ENCODE data around the gene VPREB3.

The VPREB3 gene

DNA sequence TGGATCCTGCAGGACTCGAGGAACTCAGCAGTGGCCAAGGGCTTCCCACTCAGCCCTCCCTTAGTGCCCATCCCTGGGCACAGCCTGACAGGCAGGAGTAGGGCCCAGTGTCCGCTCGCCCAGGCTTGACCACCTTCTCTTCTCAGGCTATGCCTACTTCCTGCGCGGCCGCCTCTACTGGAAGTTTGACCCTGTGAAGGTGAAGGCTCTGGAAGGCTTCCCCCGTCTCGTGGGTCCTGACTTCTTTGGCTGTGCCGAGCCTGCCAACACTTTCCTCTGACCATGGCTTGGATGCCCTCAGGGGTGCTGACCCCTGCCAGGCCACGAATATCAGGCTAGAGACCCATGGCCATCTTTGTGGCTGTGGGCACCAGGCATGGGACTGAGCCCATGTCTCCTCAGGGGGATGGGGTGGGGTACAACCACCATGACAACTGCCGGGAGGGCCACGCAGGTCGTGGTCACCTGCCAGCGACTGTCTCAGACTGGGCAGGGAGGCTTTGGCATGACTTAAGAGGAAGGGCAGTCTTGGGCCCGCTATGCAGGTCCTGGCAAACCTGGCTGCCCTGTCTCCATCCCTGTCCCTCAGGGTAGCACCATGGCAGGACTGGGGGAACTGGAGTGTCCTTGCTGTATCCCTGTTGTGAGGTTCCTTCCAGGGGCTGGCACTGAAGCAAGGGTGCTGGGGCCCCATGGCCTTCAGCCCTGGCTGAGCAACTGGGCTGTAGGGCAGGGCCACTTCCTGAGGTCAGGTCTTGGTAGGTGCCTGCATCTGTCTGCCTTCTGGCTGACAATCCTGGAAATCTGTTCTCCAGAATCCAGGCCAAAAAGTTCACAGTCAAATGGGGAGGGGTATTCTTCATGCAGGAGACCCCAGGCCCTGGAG, 29.3 kb upstream of the VPREB3 start:
- no peak for DNase-seq

DNA sequence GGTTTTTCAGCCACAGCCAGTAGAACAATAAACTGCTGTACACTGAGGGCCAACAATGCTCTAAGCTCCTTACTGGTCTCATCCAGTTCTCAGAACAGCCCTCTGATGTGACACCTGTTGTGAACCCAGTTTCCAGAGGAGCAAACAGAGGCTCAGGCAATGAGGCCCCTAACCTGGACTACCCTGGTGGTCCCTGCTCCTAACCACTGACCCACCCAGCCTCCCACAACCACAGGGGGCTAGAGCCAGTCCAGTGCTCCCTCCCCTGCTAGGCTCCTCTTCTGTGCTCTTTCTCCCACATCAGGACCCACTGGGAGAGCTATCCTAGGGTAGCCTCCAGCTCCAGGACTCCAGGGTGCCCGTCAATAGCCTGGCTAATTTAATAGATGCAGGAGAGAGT, 28.5 kb upstream of the VPREB3 start:
- no peak for DNase-seq

DNA sequence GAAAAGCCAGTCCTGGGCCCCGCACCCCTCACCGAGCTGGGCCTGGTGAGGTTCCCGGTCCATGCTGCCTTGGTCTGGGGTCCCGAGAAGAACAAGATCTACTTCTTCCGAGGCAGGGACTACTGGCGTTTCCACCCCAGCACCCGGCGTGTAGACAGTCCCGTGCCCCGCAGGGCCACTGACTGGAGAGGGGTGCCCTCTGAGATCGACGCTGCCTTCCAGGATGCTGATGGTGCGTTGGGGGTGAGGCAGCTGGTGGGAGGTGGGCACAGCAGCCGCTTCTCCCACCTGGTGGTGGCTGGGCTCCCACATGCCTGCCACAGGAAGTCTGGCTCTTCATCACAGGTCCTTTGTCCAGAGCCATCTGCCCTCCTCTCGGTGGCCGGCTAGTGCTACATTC, 28.0 kb upstream of the VPREB3 start:
- no peak for DNase-seq

DNA sequence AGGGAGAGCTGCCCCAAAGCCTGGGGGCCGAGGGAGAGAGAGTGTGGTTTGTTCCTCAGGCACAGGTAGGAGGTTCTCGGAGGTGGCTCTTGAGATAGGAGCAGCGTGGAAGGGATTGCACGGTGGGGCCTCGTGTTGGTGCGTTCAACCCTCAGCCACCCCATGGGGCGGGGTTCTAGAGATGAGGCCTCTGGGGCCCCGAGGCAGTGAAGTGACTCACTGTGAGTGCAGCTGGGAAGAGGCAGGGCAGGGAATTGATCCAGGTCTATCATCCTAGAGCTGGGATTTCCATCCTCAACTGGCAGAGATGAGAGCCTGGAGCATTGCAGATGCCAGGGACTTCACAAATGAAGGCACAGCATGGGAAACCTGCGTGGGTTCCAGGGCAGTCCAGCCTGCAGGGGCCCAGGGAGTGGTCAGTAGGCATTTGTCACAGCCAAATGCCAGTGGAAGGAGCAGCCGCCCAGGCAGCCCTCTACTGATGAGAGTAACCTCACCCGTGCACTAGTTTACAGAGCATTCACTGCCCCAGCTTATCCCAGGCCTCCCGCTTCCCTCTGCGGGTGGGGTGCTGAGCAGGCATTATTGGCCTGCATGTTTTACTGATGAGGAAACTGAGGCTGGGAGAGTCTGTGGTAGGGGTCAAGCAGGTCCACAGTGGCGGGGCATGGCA, 27.4 kb upstream of the VPREB3 start:
- peak in 4 of 51 donors; percentile 10 to 31 (median 24) for DNase-seq

DNA sequence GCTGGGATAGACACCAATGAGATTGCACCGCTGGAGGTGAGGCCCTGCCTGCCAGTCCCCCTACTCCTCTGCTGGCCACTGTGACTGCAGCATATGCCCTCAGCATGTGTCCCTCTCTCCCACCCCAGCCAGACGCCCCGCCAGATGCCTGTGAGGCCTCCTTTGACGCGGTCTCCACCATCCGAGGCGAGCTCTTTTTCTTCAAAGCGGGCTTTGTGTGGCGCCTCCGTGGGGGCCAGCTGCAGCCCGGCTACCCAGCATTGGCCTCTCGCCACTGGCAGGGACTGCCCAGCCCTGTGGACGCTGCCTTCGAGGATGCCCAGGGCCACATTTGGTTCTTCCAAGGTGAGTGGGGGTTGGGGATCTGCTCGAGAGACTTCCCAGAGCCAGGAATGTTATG, 26.8 kb upstream of the VPREB3 start:
- peak in 49 of 51 donors; percentile 12 to 92 (median 69) for DNase-seq

DNA sequence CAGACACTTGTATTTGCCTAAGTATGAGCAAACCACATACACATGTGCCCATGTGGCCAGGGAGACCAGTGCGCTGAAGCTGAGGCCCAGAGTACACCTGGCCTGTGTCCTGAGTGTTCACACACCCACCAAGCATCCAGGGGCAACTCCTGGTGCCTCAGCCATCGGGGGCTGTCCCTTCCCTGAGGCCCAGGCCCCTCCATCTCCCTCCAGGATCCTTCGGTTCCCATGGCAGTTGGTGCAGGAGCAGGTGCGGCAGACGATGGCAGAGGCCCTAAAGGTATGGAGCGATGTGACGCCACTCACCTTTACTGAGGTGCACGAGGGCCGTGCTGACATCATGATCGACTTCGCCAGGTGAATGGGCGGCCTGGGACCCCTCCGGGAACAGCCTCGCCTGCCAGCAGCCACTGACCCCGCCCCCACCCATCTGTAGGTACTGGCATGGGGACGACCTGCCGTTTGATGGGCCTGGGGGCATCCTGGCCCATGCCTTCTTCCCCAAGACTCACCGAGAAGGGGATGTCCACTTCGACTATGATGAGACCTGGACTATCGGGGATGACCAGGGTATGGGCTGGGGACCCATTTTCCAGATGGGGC, 26.0 kb upstream of the VPREB3 start:
- DNase-seq, result no peak

DNA sequence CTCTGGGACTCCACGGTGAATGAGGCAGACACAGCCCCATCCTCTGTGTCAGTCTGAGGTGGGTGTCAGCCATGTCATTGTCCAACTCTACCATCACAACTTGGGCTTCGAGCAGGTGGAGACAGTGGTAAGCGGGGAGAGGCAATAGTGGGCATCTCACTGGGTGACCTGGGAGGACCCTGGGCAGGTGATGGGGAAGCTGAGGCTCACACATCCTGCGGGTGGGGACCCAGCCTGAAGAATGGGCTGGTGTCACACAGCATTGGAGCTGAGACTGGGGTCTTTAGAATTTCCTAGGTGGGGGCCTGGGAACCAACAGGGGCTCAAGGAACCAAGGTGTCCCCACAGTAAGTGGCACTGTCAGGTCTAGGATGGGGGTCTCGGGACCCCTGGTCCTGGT, 25.5 kb upstream of the VPREB3 start:
- no peak for DNase-seq

DNA sequence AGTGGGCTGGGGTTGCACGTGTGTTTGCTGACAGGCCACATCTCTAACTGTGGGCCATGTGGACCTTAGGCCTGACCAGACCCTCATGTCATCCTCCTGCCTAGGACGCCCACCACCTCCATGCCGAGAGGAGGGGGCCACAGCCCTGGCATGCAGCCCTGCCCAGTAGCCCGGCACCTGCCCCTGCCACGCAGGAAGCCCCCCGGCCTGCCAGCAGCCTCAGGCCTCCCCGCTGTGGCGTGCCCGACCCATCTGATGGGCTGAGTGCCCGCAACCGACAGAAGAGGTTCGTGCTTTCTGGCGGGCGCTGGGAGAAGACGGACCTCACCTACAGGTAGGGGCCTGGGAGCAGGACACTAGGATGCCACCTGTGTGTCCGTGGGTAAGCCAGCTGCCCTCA, 24.9 kb upstream of the VPREB3 start:
- no peak for DNase-seq

DNA sequence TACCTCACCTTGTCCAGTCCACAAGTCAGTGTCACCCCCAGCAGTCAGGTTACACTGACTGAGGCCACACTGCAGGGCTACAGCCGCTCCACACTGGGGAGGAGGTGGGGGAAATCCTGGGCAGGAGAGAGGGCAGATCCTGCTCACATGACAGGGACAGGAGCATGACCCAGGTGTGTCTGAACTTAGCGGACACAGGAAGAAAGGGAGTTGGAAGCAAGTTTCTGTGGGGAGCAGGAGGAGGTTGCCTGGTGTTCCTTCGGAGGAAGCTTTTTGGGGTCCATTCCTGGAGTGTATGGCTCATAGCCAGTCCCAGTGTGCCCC, 24.3 kb upstream of the VPREB3 start:
- DNase-seq, result no peak

DNA sequence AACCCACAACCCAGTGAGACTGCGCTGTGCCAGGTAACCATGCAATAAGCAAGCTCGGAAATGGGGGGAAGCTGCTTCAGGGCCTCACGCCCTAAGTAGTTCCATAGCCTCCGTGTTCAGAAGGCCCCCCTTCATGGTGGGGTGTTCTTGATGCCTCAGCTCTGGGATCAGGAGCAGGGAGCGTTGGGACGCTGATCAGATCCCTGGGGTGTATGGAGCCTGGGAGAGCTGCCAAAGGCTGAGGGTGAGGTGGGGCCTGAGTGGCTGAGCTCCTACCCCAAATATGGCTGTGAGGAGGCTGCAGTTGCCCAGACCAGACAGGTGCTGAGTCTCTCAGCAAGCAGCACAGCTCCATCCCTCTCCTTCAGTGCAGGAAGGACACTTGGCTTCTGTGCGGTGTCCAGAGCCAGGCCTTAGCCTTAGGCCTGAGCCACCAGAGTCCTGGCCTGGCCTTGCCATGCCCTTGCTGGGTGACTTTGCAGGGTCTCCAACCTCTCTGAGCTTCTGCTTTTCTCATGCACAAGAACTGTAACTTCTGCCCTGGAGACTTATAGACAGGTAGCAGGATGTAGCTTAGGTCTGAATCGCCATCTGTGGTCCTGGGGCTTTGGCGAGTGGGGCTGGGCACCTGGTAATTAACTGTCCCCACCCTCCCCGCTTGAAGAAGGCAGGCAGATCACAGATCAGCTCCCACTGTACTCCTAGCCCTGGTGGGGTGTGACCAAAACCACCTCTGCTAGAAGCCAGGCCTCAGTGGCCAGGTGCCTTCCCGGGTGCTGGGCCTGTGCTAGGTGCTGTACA, 23.8 kb upstream of the VPREB3 start:
- no peak for DNase-seq

DNA sequence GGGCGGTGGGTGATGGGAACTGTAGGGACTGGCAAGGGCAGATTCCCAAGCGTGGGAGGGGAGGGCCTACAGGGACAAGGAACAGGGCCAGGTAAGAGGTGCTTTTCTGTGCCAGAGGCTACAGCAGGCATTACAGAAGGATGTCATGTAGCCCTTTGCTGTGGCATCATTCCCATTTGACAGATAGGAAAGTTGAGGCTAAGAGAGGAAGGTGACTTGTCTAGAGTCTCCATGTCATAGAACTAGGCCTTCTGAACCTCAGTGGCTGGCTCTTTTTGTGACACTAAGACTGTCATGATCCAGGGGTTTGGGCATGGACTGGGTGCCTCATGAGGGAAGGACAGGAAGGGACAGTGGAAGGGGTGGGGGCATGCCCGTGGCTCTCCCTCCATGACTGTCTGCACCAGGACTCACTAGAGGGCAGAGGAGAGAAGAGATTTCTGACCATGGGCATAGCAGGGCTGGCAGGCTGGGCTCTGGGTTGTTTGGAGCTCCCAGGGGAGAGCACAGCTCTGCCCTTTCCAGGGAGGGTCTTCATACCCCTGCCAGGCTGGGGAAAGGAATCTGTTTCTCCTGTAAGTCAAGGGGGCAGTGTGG, 21.7 kb upstream of the VPREB3 start:
- no peak for DNase-seq

DNA sequence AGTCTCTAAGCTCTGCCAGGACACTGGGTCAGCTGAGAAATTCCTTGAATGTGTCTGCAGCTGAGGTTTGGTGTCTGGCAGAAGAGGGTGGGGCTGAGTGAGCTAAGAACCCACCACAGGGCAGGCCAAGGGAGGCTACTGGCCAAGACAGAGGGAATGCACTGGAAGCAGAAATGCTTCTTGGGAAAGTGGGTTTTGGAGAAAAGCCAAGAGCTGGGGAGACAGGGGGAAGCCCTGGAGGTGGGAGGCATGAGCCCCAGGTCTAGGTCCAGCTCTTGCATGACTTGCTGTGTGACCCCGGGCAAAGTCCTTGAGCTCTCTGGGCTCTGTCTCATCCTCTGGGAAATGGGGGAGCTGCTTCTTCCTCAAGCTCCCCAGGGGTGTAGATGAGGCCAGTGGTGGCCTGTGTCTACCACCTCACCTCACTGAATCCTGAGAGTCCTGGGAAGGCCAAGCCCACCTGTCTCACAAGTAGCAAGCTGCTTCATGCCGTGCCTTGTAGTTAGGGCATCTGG, 20.8 kb upstream of the VPREB3 start:
- DNase-seq, result no peak

DNA sequence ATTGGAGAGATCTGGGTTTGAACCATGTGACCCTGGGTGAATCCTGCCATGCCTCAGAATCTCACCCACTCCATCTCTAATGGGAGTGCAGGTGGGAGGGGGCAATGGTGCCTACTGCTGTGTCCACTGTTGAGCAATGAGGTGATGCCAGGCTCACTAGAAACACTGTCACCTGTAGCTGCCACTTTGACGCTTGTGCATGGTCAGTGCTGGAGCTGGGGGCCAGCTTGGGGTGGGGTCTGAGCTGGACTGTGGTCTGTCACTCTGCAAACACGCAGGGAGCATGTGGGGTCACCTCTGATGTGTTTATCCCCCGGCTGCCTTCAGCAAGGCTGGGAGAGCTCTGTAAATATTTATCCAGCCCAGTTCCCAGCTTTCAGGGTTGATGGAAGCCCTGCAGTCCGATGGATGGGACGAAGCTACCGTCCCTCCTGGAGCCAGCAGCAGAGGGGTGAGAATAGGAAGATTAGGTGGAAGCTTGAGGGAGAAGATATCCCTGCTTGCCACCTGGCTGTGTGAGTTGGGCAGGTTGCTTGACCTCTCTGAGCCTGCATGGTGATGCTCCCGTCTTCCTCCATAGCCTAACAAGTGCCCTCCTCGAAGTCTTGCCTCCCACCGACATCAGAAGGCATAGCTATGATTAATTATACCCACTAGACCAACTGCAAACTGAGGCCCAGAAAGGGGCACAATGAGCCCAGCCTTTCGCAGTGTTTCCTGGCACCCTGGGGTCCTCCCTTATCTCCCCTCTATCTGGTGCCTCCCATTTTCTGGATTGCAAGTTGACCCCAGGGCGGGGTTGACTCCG, 20.1 kb upstream of the VPREB3 start:
- no peak for DNase-seq

DNA sequence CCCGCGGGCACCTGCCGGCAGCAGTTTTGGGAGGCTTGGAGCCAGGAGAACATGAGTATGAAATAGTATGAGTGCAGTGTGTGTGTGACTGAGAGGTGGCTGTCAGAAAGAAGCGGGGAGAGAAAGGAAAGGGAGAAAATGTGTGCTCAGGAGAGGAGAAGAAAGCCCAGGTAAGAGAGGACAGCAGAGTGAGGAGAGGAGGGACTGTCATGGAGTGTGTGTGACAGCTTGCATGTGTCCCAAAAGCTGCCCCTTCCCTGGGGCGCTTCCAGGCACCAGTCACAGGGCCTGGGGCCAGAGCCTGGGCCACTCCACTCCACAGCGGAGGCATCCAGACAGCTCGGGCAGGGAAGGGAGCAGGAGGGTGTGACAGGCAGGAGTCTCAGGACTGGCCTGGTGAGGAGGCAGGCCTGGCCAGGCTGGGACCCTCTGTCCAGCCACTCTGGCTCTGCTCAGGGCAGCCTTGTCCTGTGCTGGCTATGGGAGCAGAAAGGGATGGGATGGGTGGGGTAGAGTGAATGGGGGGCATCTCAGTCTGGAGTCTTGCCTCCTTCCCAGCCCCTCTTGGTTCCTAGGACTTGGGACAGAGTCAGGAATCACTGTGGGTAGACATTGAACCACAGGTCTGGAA, 19.4 kb upstream of the VPREB3 start:
- no peak for DNase-seq

DNA sequence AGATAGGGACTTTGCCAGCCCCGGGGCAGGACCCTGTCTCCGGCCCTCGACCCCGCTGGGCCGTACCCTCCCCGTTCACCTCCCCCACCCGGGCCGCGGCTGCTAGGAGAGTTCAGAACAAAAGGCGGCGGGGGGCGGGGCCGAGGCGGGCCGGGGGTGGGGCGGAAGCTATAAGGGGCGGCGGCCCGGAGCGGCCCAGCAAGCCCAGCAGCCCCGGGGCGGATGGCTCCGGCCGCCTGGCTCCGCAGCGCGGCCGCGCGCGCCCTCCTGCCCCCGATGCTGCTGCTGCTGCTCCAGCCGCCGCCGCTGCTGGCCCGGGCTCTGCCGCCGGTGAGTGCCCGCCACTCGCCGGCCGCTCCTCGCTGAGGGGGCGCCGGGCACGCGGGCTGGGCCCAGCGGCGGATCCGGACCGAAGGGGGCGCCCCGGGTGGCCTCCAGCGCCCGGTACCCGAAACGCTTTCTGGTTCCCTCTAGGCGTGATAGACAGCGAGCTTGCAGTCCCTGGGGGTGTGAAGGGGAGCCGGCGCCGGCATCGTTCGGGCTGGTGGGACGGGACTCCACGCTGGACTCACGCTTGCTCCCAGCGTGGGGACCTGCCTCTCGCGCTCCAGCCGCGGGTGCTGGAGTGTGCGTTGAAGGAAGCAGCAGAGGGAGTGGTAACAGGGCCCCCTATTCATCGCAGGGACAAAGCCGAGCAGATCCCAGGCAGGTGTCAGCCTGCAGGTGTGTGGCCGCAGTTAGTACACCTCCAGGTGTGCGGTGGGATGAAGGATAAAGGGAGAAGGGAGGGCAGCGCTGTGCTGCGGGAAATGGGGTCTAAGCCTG, 18.6 kb upstream of the VPREB3 start, which contains the start of gene MMP11:
Gene MMP11 (plus strand): TSS at position 201 of the 825 bp plus-strand sequence. CDS start 22 bp downstream, at position 223.
- peak in 8 of 51 donors; percentile 18 to 39 (median 24) for DNase-seq

DNA sequence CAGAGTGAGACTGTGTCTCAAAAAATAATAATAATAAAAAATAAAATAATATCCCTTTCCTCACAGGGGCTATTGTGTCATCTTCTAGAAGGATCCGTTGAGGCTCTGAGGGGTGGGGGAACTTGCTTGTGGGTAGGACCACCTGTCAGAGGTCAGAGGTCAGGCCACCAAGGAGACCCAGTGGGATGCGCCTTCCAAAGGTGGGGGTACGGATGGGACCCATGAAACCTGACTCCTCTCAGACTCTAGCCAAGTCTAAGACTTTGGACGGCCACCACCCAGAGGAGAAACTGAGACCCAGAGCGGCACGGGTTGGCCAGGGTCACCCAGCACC, 18.1 kb upstream of the VPREB3 start:
- DNase-seq, result no peak

DNA sequence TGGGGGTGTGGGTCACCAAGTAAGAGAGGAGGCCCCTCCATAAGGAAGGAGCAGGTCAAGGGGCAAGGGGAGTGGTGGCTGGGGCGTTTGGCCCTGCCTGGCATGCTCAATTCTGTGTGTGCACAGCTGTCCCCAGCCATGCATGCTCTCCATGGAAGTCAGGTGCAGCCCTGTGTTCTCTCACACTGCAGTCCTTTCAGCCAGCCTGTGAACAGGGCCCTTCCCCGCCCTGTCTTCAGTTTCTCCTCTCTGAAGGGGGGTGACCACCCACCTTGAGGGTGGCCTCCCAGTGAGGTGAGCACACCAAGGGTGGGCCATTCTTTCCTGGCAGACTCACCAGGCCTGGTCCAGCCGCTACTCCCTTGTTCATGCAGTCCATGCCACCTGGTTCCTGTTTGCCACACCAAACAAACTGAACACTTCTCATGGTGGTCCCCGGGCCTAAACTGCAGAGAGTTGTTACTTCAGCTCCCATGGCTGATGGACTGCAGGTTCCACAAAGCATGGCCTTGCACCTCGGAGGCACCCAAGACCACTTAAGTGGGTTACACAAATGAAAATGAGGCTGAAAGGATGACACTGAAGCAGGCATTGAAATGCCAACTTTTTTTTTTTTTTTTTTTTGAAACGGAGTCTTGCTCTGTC, 15.2 kb upstream of the VPREB3 start:
- DNase-seq, result no peak

Data from hypothalamus (tissue), 51 donors.